Neural crest cell (in vitro differentiated cells): ENCODE data around the gene KCNJ11. TPM values are rescaled to one million over a fixed set of nuclear protein-coding genes. Genes with fewer than 3 reads are reported as not detected.

Experiments
- DNase-seq: peaks from one replicate; pipeline ENCODE4 v3.0.0; 2021; ENCODE audit warnings: low read depth, mixed read lengths, low spot score
- H3K27ac Mint-ChIP-seq: one replicate; pipeline ENCODE4 v1.8.0; 2021; ENCODE audit warnings: mild to moderate bottlenecking, mixed read lengths; ENCODE audit not compliant: unreplicated experiment
- H3K27me3 Mint-ChIP-seq: 2 replicates; pipeline ENCODE4 v1.8.0; 2021; ENCODE audit warnings: low read depth, mild to moderate bottlenecking, mixed read lengths
- H3K36me3 Mint-ChIP-seq: 2 replicates; pipeline ENCODE4 v1.8.0; 2021; ENCODE audit warnings: low read depth, mild to moderate bottlenecking, mixed read lengths
- H3K4me1 Mint-ChIP-seq: 2 replicates; pipeline ENCODE4 v1.8.0; 2021; ENCODE audit warnings: mixed read lengths
- H3K4me3 Mint-ChIP-seq: one replicate; pipeline ENCODE4 v1.8.0; 2021; ENCODE audit warnings: mild to moderate bottlenecking, mixed read lengths
- H3K9me3 Mint-ChIP-seq: 2 replicates; pipeline ENCODE4 v1.8.0; 2021; ENCODE audit warnings: mixed read lengths
- total RNA-seq: library from RNA; stranded (reverse); gene quantifications from 2 replicates; pipeline ENCODE4 v1.2.1, GENCODE V29; 2021
- TF ChIP-seq, protein P1 (sequence below): fragments of 200-600 bp; sonication (generic); conservative IDR thresholded peaks from 2 replicates; pipeline ENCODE4 v1.5.0; 2021; ENCODE audit warnings: antibody characterized with exemption, mild to moderate bottlenecking

KCNJ11 gene
- total RNA-seq, 1 donor from 2014 or later, result 2.3 TPM

DNA sequence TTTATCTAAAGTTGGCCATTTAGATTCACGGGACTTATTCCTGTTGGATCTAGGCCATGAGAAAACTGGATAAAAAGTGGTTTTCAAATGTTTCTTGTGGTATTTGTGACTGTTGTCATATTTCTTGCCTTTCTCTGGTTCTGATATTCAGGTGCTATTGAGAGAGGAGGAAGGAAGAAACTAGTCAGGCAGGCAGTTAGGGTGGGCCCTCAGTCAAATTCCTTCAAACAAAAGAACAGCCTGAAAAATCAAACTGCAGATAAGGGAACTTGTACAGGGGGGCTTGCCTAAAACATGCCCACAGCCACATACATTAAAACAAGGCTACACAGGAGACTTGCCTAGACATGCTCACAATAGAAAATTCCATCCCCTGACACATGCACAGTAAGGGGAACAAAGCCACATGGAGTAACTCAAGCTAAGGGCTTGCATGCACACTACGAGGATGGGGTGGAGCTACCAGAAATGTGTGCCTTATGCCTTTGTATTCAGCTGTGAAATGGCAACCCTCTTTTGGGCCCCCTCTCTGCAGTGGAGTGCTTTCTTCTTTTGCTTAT, 18.7 kb downstream of the KCNJ11 start:
- Mint-ChIP-seq H3K36me3 (peaks cover 90% of the 10 kb centered on the region), H3K4me1 (no peaks in the 10 kb centered on the region), H3K27me3 (no peaks in the 10 kb centered on the region), H3K4me3 (no peak overlapping the region), H3K27ac (no peak overlapping the region), H3K9me3 (peaks cover 33% of the 10 kb centered on the region)
- no peak for DNase-seq
- TF ChIP-seq, protein P1, sequence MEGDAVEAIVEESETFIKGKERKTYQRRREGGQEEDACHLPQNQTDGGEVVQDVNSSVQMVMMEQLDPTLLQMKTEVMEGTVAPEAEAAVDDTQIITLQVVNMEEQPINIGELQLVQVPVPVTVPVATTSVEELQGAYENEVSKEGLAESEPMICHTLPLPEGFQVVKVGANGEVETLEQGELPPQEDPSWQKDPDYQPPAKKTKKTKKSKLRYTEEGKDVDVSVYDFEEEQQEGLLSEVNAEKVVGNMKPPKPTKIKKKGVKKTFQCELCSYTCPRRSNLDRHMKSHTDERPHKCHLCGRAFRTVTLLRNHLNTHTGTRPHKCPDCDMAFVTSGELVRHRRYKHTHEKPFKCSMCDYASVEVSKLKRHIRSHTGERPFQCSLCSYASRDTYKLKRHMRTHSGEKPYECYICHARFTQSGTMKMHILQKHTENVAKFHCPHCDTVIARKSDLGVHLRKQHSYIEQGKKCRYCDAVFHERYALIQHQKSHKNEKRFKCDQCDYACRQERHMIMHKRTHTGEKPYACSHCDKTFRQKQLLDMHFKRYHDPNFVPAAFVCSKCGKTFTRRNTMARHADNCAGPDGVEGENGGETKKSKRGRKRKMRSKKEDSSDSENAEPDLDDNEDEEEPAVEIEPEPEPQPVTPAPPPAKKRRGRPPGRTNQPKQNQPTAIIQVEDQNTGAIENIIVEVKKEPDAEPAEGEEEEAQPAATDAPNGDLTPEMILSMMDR, result no peak

DNA sequence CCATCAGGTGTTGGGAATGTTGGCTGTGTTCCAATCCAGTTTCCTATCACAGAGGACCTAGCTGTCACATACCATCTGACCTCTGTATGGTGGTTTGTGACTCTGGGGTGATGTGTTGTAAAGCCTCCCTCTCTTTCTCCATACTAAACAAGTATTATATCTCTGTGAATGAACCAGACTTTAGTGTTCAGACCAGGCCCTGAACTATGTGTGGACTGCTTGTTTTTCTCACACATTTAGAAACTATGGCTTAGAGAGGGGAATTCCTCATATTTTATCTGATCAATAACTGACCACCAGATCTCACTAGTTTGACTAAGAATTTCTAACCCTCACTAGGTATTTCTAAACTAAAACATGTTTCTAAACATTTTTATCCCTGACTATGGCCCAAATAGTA, 19.4 kb downstream of the KCNJ11 start:
- TF ChIP-seq, protein P1, result no peak
- no peaks in the 10 kb centered on the region for H3K4me1 Mint-ChIP-seq
- no peaks in the 10 kb centered on the region for H3K27me3 Mint-ChIP-seq
- peaks cover 84% of the 10 kb centered on the region for H3K36me3 Mint-ChIP-seq
- no peak for DNase-seq
- H3K27ac Mint-ChIP-seq, result no peak overlapping the region
- H3K4me3 Mint-ChIP-seq, result no peak overlapping the region
- peaks cover 30% of the 10 kb centered on the region for H3K9me3 Mint-ChIP-seq

DNA sequence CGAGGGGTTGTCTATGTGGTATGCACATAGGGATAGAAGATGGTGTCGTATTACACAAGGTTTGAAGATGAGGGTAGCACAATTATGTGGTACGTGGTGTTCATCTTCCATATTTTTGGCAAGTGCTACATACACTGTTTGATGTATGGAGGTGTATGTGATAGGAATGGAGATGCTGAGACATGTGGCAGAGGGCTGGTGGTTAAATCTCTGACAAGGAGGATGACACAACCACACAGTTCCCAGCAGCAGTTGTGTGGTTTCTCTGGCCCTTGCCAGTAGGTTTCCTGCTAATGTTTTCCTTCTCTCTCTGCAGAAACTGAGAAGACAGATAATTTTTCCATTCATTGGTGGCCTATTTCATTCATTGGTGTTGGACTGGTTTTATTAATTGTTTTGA, 19.9 kb downstream of the KCNJ11 start:
- Mint-ChIP-seq H3K4me3 (no peak overlapping the region), H3K27me3 (no peaks in the 10 kb centered on the region), H3K27ac (no peak overlapping the region), H3K9me3 (peaks cover 30% of the 10 kb centered on the region), H3K36me3 (peaks cover 85% of the 10 kb centered on the region), H3K4me1 (no peaks in the 10 kb centered on the region)
- TF ChIP-seq, protein P1, result no peak
- no peak for DNase-seq

DNA sequence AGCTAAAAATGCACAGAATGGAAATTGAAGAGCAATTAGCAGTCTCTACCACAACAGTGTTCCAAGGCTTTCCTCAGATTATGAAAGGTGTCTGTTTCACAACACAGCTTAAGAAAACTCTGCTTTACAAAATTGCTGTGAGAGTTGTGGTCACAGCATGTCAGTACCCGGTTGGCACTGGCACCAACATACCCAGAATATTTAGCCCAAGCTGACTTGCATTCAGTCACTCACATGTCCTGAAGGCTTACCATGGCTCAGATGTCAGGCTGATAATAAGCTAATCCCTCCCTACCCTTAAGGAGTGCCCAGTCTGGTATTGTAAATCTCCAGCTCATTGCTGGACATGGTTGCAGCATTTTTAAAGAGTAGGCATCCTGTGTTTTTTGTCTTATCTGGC, 22.0 kb downstream of the KCNJ11 start:
- H3K9me3 Mint-ChIP-seq, result peaks cover 22% of the 10 kb centered on the region
- no peak overlapping the region for H3K27ac Mint-ChIP-seq
- no peak for DNase-seq
- no peaks in the 10 kb centered on the region for H3K27me3 Mint-ChIP-seq
- H3K4me3 Mint-ChIP-seq, result no peak overlapping the region
- TF ChIP-seq, protein P1, result no peak
- no peaks in the 10 kb centered on the region for H3K4me1 Mint-ChIP-seq
- peaks cover 79% of the 10 kb centered on the region for H3K36me3 Mint-ChIP-seq

DNA sequence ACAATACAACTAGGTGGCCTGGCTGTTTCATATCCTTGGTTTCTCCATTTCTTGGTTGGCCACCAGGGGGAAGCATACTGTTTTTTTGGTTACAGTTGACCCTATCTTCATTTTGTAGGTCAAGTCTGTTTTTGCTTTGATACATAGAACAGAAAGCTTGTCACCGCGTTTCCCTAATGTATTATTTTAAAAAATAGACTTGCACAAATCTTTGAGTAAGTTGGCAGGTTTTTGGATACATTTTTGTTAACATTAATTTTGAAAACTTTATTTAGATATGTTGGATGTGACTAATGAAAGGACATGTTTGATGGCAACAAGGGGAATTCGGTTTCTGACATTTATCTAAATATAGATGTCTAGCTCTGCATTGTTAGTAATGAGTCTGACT, 33.9 kb downstream of the KCNJ11 start:
- Mint-ChIP-seq H3K4me1 (peaks cover 35% of the 10 kb centered on the region), H3K9me3 (peaks cover 13% of the 10 kb centered on the region), H3K4me3 (peak overlapping the region; percentile 91), H3K27ac (no peak overlapping the region), H3K36me3 (peaks cover 29% of the 10 kb centered on the region), H3K27me3 (peaks cover 36% of the 10 kb centered on the region)
- DNase-seq, result peak; percentile 72
- TF ChIP-seq, protein P1, result peak; percentile 80
